ENCODE data around the gene DLX6.

- TF ChIP-seq TAF1 (IDR thresholded peaks at IDR 0.05; ENCODE audit: borderline replicate concordance, insufficient read depth, low read length) (no peak), REST (IDR thresholded peaks at IDR 0.05; ENCODE audit: insufficient read depth in 1 of 2, low read depth in 2 of 2, low read length in 2 of 2) (no peak)
These were observed 17.3 kb downstream of the DLX6 start for GRCh38 chr7:97022491-97023306.
